Cerebellar cortex (tissue), 1 donor: Measurements from ENCODE around the gene TWSG1.
A peak's percentile ranks its signal among the peaks of the same experiment; 100 is the strongest.
"Not testable (repeated sequence)": the region's sequence is repeated elsewhere in the genome, so short reads cannot be mapped to it uniquely, and the experiment has no call there.

ENCODE experiments used
- DNase-seq: peaks from one replicate; pipeline ENCODE4 v3.0.0-alpha.2; 2015; ENCODE audit warnings: low spot score

TWSG1 gene

GRCh38 chr18:9335697-9336045 lies 1.1 kb downstream of the TWSG1 start:
- DNase-seq, result no peak

DNA sequence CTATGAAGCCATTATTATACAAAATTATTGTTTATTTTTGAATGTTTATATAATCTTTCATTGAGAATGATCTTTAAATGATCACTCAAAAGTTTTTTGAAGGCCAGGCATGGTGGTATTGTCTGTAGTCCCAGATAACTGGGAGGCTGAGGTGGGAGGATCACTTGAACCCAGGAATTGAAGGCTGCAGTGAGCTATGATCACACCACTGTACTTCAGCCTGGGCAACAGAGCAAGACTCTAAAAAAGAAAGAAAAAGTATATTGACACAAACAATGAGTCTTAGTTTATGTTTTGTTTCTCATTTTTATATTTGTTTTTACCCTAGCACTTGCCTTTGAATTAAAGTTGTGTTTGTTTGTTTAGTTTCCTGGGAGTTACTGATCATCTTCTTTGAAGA lies 2.3 kb downstream of the TWSG1 start:
- no peak for DNase-seq

DNA sequence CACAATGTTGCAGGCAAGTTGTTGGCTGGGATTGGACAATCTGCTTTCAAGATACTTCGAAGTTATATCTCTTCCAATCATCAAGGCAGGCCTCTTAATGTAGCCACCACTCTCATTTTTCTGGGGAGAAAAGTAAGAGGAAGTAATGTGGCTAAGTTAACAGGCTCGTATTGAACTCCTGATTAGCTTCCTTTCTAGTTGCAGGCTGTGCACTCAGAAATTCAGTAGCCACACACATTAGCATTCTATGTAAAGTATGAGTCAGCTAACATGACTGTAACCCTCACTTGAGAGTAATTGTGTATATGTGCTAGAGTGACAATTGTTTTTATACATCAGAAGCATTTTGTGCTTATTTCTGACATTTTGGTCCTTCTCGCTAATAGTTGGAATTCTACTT lies 3.3 kb downstream of the TWSG1 start:
- DNase-seq, result no peak

DNA sequence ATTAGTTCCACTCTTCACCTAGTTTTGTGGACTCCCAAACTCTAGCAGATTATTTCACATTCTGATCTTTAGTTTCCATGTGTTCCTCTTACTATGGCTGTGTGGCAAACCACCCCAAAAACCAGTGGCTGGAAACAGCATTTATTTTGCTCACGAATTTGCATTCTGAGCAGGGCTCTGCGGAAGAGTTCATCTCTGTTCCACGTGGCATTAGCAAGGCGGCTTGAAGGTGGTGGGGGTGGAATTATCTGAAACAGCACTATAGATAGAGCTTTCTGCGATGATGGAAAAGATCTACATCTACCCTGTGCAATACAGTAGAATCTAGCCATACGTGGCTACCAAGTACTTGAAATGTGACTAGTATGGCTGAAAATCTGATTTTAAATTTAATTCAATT lies 5.9 kb downstream of the TWSG1 start:
- no peak for DNase-seq

GRCh38 chr18:9343577-9343976 lies 9.0 kb downstream of the TWSG1 start:
- DNase-seq, result no peak

GRCh38 chr18:9346775-9347174 lies 12.2 kb downstream of the TWSG1 start:
- DNase-seq, result no peak

- no peak for DNase-seq
These were observed 13.6 kb downstream of the TWSG1 start for GRCh38 chr18:9348079-9348671.

GRCh38 chr18:9348766-9349165 lies 14.2 kb downstream of the TWSG1 start:
- DNase-seq, result no peak

- no peak for DNase-seq
These were observed 19.0 kb downstream of the TWSG1 start for GRCh38 chr18:9353596-9353995.

GRCh38 chr18:9354256-9354655 lies 19.7 kb downstream of the TWSG1 start:
- no peak for DNase-seq

DNA sequence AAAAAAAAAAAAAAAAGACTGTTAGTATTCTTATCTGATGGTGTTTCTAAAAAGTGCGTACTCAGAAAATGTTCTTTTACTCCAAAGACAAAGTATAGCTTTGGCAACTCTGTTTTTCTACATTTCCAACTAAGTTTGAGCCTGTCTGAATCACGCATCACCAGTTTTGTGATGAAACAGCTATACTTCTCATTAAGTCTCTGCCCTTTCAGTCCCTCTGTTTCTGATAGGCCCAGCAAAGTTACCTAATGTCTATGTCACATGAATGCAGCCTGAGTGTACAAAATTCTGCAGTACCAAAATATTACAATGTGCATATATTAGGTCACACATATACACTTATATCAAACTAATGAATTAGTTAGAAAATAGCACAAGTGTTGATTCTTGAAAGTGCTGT lies 22.4 kb downstream of the TWSG1 start:
- DNase-seq, result no peak

DNA sequence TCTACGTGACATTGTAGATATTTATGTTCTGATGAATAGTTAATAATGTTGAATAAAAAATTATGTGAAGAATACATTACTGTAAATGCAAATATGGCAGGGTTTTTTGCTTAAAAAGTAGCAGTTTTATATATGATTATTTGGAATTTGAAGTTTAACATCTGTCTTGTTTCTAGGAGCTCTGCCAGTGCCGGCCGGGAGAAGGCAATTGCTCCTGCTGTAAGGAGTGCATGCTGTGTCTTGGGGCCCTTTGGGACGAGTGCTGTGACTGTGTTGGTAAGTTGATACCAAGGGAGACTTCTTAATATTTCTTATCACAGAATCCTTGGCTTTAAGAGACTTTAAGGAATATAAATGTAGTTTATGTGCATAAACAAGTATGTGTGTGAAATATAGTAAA lies 25.2 kb downstream of the TWSG1 start:
- no peak for DNase-seq

- no peak for DNase-seq
These were observed 26.6 kb downstream of the TWSG1 start for GRCh38 chr18:9361191-9361590.

DNA sequence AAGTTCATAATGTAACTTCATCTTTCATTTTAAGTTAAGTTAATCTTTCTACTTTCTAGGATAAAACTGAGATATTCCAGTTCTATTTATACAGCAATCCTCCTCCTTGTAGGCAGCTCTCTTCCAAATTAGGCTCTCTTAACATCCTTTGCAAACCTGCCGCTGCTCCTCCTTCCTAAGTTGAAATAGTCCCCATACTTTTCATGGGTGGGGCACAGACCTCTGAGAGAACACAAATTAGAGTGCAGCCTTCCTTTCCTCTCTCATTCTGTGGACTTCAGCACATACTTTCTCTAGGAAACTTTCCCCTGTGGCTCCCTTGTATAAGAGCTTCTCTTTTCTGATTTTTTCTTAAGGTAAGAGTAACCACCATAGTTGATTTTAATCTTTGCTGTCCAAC lies 28.3 kb downstream of the TWSG1 start:
- no peak for DNase-seq

DNA sequence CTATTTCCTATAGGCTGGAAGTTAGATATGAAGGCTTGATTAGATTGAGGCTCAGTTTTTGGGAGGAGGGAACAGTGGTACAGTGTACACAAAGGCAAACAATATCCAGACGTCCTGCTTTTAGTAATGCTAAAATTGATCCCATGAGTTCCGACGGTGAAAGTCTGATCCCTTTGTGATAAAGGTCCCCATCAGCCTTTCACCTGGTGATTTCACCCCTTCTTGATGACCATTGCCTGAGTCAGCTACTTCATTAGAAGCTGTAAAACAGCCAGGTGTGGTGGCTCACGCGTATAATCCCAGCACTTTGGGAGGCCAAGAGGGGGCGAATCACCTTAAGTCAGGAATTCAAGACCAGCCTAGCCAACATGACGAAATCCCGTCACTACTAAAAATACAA lies 29.7 kb downstream of the TWSG1 start:
- no peak for DNase-seq

DNA sequence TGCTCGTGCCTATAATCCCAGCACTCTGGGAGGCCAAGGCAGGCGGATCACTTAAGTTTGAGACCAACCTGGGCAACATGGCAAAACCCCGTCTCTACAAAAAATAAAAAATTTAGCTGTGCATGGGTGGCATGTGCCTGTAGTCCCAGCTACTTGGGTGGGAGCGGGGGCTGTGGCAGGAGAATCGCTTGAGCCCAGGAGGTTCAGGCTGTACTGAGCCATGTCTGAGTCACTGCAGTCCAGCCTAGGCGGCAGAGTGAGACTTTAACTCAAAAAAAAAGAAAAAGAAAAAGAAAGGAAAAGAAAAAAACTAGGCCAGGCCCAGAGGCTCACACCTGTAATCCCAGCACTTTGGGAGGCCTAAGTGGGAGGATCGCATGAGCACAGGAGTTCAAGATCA lies 30.8 kb downstream of the TWSG1 start:
- DNase-seq, result no peak

- DNase-seq, result peak; percentile 86
These were observed 31.6 kb downstream of the TWSG1 start for GRCh38 chr18:9366126-9366714.

- DNase-seq, result not testable (repeated sequence)
These were observed 38.7 kb downstream of the TWSG1 start for GRCh38 chr18:9373254-9373653.

DNA sequence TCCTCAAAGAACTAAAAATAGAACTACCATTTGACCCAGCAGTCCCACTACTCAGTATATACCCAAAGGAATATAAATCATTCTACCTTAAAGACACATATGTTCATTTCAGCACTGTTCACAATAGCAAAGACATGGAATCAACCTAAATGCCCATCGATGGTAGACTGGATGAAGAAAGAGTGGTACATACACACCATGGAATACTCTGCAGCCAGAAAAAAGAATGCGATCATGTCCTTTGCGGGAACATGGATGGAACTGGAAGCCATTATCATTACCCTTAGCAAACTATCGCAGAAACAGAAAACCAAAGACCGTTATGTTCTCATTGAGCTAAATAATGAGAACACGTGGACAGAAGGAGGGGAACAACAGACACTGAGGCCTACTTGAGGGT lies 44.5 kb downstream of the TWSG1 start:
- no peak for DNase-seq

- DNase-seq, result no peak
These were observed 45.5 kb downstream of the TWSG1 start for GRCh38 chr18:9380101-9380500.

- peak; percentile 92 for DNase-seq
These were observed 46.2 kb downstream of the TWSG1 start for GRCh38 chr18:9380621-9381395.

DNA sequence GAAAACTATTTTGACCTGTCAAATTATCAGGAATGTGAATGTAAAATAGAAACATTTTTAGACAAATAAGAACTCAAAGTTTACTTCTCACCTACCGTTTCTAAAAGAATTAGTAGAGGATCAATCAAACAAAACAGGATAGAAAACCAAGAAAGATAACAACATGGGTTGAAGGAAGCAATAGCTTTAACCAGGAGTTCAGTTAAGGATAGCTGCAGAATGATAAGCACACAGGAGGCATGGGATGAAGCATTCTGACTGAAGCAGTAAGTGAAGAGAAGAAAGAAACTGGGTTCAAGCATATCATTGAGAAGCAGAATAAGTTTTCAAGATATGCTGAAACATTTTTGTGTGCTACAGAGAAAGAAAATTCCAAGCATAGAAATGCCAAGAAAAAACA lies 52.3 kb downstream of the TWSG1 start:
- DNase-seq, result no peak

- no peak for DNase-seq
These were observed 53.3 kb downstream of the TWSG1 start for GRCh38 chr18:9387891-9388290.

- no peak for DNase-seq
These were observed 55.1 kb downstream of the TWSG1 start for GRCh38 chr18:9389706-9390105.
